GM13977 (cell line): Measurements from ENCODE around the gene WNT1.

ENCODE experiments used
- DNase-seq: peaks from one replicate; pipeline ENCODE4 v3.0.0; 2012; ENCODE audit warnings: low spot score
- in situ Hi-C: fragments of 300-500 bp; cut with MboI; formaldehyde crosslinking; loops from one replicate; pipeline ENCODE4 v1.12.0; 2022; ENCODE audit warnings: low sequenced_read_pairs, low pct_unique_long_range_greater_than_20kb, mixed read lengths, inconsistent platforms; ENCODE audit not compliant: unreplicated experiment
- TF ChIP-seq, protein P1 (sequence below): IDR thresholded peaks from 2 replicates; pipeline ENCODE4 v1.5.1; 2012; ENCODE audit warnings: mild to moderate bottlenecking, control low read depth; ENCODE audit not compliant: insufficient read depth; ENCODE audit errors: extremely low read depth, missing control alignments

WNT1 gene

DNA sequence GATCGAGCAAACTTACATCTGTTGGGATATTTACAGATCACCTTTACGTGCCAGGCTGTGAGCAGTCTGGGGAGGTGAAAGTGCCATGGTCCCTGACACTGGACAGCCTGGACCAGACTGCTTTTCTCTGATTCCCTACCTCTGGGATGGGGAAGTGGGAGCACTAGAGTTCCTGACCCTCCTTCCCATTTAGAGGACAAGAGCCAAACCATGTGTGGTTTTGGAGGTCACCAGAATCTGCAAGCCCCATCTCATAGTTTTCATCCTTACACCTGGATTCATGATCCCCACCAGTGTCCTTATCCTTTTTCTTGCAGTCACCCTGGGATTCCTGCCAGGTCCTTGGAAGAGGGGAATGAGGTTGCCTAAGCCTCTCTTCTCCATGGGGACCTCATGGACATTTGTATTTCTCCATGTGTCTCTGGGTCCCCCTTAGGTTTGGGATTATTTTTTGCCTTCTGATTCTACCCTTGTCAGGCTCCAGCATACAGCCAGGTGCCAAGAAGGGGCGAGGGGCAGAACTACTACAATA lies 5.1 kb upstream of the WNT1 start:
- in situ Hi-C loops, result no loop called here

DNA sequence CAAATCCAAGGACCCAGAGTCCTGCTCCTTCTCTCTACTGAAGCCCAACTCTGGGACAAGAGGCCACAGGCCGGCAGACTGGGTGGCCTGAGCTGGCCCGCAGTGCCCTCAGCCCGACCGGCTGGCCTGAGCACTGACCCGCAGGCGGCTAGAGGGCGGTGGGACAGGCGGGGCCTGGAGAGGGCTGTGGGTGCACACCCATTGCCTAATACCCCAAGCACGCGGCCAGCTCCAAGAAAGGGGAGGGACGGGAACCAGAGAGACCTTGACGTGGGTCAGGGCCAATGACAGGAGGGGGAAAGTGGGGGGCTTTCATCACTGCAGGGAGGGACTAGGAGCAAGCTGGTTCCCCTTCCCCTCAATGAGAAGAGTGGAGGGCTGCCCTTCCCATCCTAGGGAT lies 4.6 kb upstream of the WNT1 start:
- in situ Hi-C loops, result no loop called here
- TF ChIP-seq, protein P1, sequence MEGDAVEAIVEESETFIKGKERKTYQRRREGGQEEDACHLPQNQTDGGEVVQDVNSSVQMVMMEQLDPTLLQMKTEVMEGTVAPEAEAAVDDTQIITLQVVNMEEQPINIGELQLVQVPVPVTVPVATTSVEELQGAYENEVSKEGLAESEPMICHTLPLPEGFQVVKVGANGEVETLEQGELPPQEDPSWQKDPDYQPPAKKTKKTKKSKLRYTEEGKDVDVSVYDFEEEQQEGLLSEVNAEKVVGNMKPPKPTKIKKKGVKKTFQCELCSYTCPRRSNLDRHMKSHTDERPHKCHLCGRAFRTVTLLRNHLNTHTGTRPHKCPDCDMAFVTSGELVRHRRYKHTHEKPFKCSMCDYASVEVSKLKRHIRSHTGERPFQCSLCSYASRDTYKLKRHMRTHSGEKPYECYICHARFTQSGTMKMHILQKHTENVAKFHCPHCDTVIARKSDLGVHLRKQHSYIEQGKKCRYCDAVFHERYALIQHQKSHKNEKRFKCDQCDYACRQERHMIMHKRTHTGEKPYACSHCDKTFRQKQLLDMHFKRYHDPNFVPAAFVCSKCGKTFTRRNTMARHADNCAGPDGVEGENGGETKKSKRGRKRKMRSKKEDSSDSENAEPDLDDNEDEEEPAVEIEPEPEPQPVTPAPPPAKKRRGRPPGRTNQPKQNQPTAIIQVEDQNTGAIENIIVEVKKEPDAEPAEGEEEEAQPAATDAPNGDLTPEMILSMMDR, result no peak
- DNase-seq, result peak; percentile 17

More for the DNA sequence above, 5.1 kb upstream of the WNT1 start:
- TF ChIP-seq, protein P1, result no peak
- DNase-seq, result peak; percentile 37

DNA sequence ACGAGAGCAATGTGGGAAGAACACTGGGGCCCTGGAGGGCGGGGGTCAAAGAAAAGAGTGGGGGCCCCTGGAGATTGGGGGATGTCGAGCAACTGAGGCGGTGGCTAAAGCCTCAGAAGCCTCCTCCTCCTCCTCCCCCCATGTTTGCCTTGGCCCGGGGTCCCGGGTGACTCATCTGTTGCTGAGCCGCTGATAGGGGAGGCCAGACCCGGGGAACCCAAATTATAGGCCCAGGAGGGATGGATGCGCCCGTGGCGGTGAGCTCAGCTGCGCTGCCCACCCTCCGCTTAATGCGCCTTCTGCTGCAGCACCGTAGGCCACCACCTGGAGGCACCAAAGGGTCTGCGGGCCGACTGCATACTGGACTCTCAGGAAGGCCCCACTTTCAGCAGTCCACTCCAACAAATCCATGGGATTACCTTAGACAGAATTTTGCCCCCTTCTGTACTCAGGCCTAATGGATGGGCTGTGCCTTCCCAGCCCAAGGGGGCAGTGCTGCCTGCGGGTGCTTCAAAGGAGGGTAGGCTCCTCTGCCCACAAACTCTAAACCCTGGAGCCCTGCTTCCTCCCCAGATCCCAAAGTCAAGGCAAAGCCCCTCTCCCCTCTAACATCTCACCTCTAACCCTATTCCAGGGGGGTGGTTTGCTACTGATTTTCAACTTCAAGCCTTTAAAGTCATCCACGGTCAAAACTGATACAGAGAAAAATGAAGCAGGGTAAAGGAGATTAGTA lies 4.0 kb upstream of the WNT1 start:
- TF ChIP-seq, protein P1, result peak; percentile 70
- DNase-seq, result peak; percentile 50
- in situ Hi-C loops, result no loop called here

DNA sequence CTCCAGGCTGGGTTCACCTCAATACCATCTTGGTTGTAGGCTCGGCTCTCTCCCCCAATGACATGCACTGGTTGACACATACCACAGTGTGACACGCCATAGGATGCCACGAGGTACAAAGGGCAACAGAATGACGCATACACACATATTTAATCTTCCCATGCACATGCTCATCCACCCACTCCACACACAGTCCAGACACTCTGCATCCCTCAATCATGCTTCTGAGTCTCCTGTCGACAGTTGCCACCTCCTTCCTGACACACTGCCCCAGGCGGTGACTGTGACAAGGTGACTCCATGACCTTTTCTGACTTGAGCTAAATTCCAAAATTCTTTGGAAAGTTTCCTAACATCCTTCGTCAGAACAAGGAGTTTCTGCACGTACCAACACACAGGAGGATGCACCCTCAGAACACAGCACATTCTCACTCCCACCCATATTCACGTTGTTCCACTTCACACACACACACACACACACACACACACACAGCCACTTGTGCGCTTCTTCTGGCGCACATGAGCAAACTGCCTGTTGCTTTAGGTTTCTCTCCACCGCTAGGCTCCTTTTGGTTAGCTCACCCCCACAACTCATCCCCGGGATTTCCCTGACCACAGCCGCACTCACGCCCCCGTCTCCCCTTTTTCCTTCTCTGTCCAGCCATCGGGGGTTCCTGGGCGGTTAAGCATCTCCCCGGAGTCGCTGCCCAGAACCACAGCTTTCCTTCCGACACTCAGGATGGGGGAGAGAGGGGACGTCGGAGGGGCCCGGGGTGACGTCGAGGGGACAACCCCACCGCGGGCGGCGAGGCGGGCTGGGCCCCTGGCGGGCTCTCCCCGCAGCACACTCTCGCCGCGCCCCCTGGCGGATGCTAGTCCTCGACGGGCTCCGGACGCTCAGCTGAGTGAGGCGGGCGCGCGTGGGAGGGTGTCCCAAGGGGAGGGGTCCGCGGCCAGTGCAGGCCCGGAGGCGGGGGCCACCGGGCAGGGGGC lies 536 bp upstream of the WNT1 start:
- TF ChIP-seq, protein P1, result peak; percentile 81
- in situ Hi-C loops, result no loop called here
- DNase-seq, result peak; percentile 91

DNA sequence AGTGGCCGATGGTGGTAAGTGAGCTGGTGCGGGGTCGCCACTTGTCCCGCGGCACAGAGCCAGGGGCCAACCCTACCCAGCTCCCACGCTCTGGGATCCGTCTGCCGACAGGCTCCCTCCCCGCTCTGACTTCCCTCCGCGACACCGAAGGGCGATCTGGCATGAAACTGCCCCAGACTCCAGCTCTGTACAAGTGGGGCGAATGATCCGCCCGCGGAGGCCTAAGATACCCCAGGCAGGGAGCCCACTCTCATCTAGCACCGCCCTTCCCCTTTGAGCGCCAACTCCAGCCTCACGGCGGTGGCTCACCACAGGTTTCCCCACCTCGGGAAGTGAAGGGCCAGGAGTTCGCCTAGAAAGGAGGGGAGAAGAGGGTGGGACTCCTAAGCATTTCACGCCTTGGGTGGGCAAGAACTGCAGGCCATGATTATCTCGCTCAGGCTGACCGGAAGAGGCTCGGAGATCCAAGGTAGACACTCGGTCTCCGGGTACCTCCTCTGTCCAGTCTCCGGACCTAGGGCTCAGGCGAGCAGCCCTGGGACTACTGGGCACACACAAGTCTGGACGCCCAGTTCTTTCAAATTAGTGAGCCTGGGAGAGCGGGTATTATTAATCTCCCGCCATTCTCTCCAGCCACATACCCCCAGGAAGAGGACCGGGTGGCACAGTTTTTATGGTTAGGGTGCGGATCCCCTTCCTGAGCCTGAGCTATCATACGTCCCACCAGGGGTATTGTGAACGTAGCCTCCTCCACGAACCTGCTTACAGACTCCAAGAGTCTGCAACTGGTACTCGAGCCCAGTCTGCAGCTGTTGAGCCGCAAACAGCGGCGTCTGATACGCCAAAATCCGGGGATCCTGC lies 849 bp downstream of the WNT1 start:
- in situ Hi-C loops, result no loop called here
- TF ChIP-seq, protein P1, result no peak
- no peak for DNase-seq
